Vagina (tissue), 2 donors: ENCODE measurements around the gene OXA1L. TPM values are rescaled to one million over a fixed set of nuclear protein-coding genes. Genes with fewer than 3 reads are reported as not detected.
"Not testable (repeated sequence)": the region's sequence is repeated elsewhere in the genome, so short reads cannot be mapped to it uniquely, and the experiment has no call there.

Experiments used
- DNase-seq, 2 donors: peaks; one replicate each; pipeline ENCODE4 v3.0.0-alpha.2; 2017; ENCODE audit errors: extremely low spot score in 2 of 2
- H3K27ac ChIP-seq: fragments of 200-600 bp; sonication (generic); one replicate; pipeline ENCODE4 v1.5.1; 2019
- H3K27me3 ChIP-seq: fragments of 200-600 bp; sonication (generic); one replicate; pipeline ENCODE4 v1.5.1; 2019
- H3K36me3 ChIP-seq, 2 donors: fragments of 200-600 bp; sonication (generic); one replicate each; pipeline ENCODE4 v1.5.1; 2017 to 2019
- H3K4me1 ChIP-seq: fragments of 200-600 bp; sonication (generic); one replicate; pipeline ENCODE4 v1.5.1; 2019
- H3K4me3 ChIP-seq, 2 donors: fragments of 200-600 bp; sonication (generic); 1 replicate in 1 of 2; 2 replicates in 1 of 2; pipeline ENCODE4 v1.5.1; 2016 to 2019
- H3K9me3 ChIP-seq: fragments of 200-600 bp; sonication (generic); one replicate; pipeline ENCODE4 v1.5.1; 2019
- POLR2A ChIP-seq, 2 donors: fragments of 450-650 bp; IDR thresholded peaks; one replicate each; pipeline ENCODE4 v1.6.1; 2017; ENCODE audit warnings: antibody characterized with exemption in 2 of 2, mild to moderate bottlenecking in 2 of 2, moderate library complexity in 2 of 2
- POLR2AphosphoS5 ChIP-seq, 2 donors: sonication (generic); formaldehyde crosslinking; IDR thresholded peaks; one replicate each; pipeline ENCODE4 v1.9.0; 2017; ENCODE audit warnings: antibody characterized with exemption in 2 of 2, mild to moderate bottlenecking in 2 of 2, low read depth in 1 of 2; ENCODE audit not compliant: insufficient read depth in 1 of 2
- intact Hi-C: fragments of 100-400 bp; cut with DNase I; formaldehyde crosslinking; loops from one replicate; pipeline ENCODE4 v1.15.1; 2023
- total RNA-seq: library from RNA; depleted of rRNA; stranded (reverse); fragments of >200 nt; gene quantifications from one replicate; pipeline ENCODE4 v1.2.3, GENCODE V29; 2016
- TF ChIP-seq, protein P1 (sequence below), 3 experiments: fragments of 450-650 bp in 2 of 3; fragments of 200-600 bp in 1 of 3; sonication (generic) in 1 of 3; IDR thresholded peaks; one replicate each; pipeline ENCODE4 v1.5.1; 2017 to 2019; ENCODE audit warnings: antibody characterized with exemption in 3 of 3, mild to moderate bottlenecking in 2 of 3, moderate library complexity in 2 of 3

Gene OXA1L
- total RNA-seq, 1 donor from 2014 or later: 90.8 TPM

GRCh38 chr14:22774011-22774706 lies 7.7 kb downstream of the OXA1L start:
- Histone ChIP-seq H3K27ac (no peak overlapping the region), H3K4me1 (no peaks in the 10 kb centered on the region), H3K27me3 (no peaks in the 10 kb centered on the region), H3K36me3 (peaks cover 0 to 37% of the 10 kb centered on the region in 2 donors), H3K4me3 (no peak overlapping the region), H3K9me3 (no peaks in the 10 kb centered on the region)
- intact Hi-C loops: no loop called here
- TF ChIP-seq, protein P1, sequence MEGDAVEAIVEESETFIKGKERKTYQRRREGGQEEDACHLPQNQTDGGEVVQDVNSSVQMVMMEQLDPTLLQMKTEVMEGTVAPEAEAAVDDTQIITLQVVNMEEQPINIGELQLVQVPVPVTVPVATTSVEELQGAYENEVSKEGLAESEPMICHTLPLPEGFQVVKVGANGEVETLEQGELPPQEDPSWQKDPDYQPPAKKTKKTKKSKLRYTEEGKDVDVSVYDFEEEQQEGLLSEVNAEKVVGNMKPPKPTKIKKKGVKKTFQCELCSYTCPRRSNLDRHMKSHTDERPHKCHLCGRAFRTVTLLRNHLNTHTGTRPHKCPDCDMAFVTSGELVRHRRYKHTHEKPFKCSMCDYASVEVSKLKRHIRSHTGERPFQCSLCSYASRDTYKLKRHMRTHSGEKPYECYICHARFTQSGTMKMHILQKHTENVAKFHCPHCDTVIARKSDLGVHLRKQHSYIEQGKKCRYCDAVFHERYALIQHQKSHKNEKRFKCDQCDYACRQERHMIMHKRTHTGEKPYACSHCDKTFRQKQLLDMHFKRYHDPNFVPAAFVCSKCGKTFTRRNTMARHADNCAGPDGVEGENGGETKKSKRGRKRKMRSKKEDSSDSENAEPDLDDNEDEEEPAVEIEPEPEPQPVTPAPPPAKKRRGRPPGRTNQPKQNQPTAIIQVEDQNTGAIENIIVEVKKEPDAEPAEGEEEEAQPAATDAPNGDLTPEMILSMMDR (IDR thresholded peaks at IDR 0.05): no peak
- TF ChIP-seq POLR2AphosphoS5 (IDR thresholded peaks at IDR 0.05; ENCODE audit: insufficient read depth in 1 of 2, low read depth in 1 of 2) (no peak), POLR2A (IDR thresholded peaks at IDR 0.05) (no peak)
- DNase-seq: no peak

DNA sequence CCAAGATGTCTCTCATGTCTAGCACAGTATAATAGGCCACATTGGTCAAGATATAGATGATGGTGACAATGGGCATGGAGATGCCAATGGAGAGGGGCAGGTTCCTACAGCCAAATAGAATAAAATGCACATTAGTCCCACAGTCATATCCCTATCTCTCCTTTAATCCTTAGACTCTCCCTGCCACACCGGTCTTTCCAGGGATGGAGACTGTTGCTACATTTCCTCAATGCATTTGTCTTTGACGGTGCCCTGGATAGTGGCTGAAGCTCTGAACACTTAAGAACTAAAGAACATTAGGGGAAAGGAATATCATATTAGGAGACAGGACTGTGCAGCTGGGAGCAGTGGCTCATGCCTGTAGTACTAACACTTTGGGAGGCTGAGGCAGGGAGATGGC lies 9.7 kb downstream of the OXA1L start:
- Histone ChIP-seq H3K27ac (no peak overlapping the region), H3K9me3 (no peaks in the 10 kb centered on the region), H3K36me3 (peaks cover 0 to 16% of the 10 kb centered on the region in 2 donors), H3K27me3 (no peaks in the 10 kb centered on the region), H3K4me3 (no peak overlapping the region), H3K4me1 (no peaks in the 10 kb centered on the region)
- intact Hi-C loops: no loop called here
- DNase-seq: no peak
- TF ChIP-seq POLR2A (IDR thresholded peaks at IDR 0.05): no peak

- intact Hi-C loops, H3K27me3 ChIP-seq, H3K36me3 ChIP-seq, DNase-seq, H3K27ac ChIP-seq, H3K4me1 ChIP-seq, H3K9me3 ChIP-seq, H3K4me3 ChIP-seq: not testable (repeated sequence)
Measured at GRCh38 chr14:22776849-22777248, 10.4 kb downstream of the OXA1L start.

- intact Hi-C loops: no loop called here
- no peak for TF ChIP-seq POLR2AphosphoS5 (IDR thresholded peaks at IDR 0.05; ENCODE audit: insufficient read depth in 1 of 2, low read depth in 1 of 2)
- no peak for TF ChIP-seq POLR2A (IDR thresholded peaks at IDR 0.05)
- TF ChIP-seq, protein P1 (IDR thresholded peaks at IDR 0.05): no peak
- Histone ChIP-seq H3K4me3 (no peak overlapping the region), H3K4me1 (no peaks in the 10 kb centered on the region), H3K9me3 (no peaks in the 10 kb centered on the region), H3K27me3 (no peaks in the 10 kb centered on the region), H3K27ac (no peak overlapping the region), H3K36me3 (peaks cover 0 to 3% of the 10 kb centered on the region in 2 donors)
- DNase-seq: no peak
Measured at GRCh38 chr14:22778084-22778483, 11.6 kb downstream of the OXA1L start.

GRCh38 chr14:22780105-22780679 lies 13.7 kb downstream of the OXA1L start:
- H3K9me3 ChIP-seq: no peaks in the 10 kb centered on the region
- H3K27me3 ChIP-seq: no peaks in the 10 kb centered on the region
- DNase-seq: no peak
- H3K27ac ChIP-seq: no peak overlapping the region
- no peaks in the 10 kb centered on the region for H3K4me1 ChIP-seq
- no peak overlapping the region for H3K4me3 ChIP-seq
- H3K36me3 ChIP-seq: no peaks in the 10 kb centered on the region
- TF ChIP-seq, protein P1 (IDR thresholded peaks at IDR 0.05): no peak
- TF ChIP-seq POLR2AphosphoS5 (IDR thresholded peaks at IDR 0.05; ENCODE audit: insufficient read depth in 1 of 2, low read depth in 1 of 2) (no peak), POLR2A (IDR thresholded peaks at IDR 0.05) (no peak)
- intact Hi-C loops: no loop called here

DNA sequence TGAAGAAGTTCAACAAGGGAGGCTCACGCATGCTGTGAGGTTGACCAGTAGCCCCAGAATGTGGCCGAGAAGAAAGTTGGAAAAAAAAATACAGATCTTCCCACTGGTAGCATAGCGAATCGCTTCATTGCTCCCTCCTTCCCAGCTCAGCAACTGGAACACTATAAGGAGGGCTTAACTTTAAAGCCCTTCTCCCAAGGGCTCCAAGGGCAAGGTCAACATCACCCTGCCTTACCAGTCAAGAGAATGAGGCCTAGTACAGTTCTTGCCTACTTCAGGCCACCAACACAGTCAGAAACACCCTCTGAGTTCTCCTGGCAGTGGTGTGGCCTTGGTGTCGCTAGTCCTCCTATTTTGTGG lies 14.4 kb downstream of the OXA1L start:
- H3K27me3 ChIP-seq: no peaks in the 10 kb centered on the region
- H3K4me3 ChIP-seq: no peak overlapping the region
- no peak for DNase-seq
- H3K27ac ChIP-seq: no peak overlapping the region
- H3K4me1 ChIP-seq: no peaks in the 10 kb centered on the region
- H3K9me3 ChIP-seq: no peaks in the 10 kb centered on the region
- intact Hi-C loops: no loop called here
- TF ChIP-seq POLR2A (IDR thresholded peaks at IDR 0.05) (no peak), POLR2AphosphoS5 (IDR thresholded peaks at IDR 0.05; ENCODE audit: insufficient read depth in 1 of 2, low read depth in 1 of 2) (no peak)
- TF ChIP-seq, protein P1 (IDR thresholded peaks at IDR 0.05): no peak
- no peaks in the 10 kb centered on the region for H3K36me3 ChIP-seq
